Measurements from ENCODE around the gene TRIO.

GRCh38 chr5:14272548-14273205 is 129.5 kb downstream of the TRIO start:
- TF ChIP-seq, protein P1, sequence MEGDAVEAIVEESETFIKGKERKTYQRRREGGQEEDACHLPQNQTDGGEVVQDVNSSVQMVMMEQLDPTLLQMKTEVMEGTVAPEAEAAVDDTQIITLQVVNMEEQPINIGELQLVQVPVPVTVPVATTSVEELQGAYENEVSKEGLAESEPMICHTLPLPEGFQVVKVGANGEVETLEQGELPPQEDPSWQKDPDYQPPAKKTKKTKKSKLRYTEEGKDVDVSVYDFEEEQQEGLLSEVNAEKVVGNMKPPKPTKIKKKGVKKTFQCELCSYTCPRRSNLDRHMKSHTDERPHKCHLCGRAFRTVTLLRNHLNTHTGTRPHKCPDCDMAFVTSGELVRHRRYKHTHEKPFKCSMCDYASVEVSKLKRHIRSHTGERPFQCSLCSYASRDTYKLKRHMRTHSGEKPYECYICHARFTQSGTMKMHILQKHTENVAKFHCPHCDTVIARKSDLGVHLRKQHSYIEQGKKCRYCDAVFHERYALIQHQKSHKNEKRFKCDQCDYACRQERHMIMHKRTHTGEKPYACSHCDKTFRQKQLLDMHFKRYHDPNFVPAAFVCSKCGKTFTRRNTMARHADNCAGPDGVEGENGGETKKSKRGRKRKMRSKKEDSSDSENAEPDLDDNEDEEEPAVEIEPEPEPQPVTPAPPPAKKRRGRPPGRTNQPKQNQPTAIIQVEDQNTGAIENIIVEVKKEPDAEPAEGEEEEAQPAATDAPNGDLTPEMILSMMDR (conservative IDR thresholded peaks at IDR 0.05; ENCODE audit: low read depth, low read length): no peak
- no peak for TF ChIP-seq EZH2 (IDR thresholded peaks at IDR 0.05; ENCODE audit: borderline replicate concordance, low read depth, low read length, poor library complexity, severe bottlenecking)

Data from A673 (cell line).